Glomerular visceral epithelial cell (primary cell): Measurements from ENCODE around the gene MAGEH1.
"Not testable (repeated sequence)": the region's sequence is repeated elsewhere in the genome, so short reads cannot be mapped to it uniquely, and the experiment has no call there.

Experiments
- DNase-seq: peaks from one replicate; pipeline ENCODE4 v3.0.0-alpha.2; 2016; ENCODE audit errors: extremely low spot score

The MAGEH1 gene

GRCh38 chrX:55451990-55452832 lies at the start of gene MAGEH1:
MAGEH1 (plus strand) TSS chrX:55452127; CDS start chrX:55452375, 248 bp downstream.
- DNase-seq = peak; percentile 70

- not testable (repeated sequence) for DNase-seq
Measured at GRCh38 chrX:55427079-55427478, 24.8 kb upstream of the MAGEH1 start.

- DNase-seq = not testable (repeated sequence)
Measured at GRCh38 chrX:55443468-55443867, 8.5 kb upstream of the MAGEH1 start.

- no peak for DNase-seq
Measured at GRCh38 chrX:55450259-55450658, 1.7 kb upstream of the MAGEH1 start.

- DNase-seq = no peak
Measured at GRCh38 chrX:55451141-55451540, 786 bp upstream of the MAGEH1 start.

- DNase-seq = no peak
Measured at GRCh38 chrX:55451626-55451989, 319 bp upstream of the MAGEH1 start.

- no peak for DNase-seq
Measured at GRCh38 chrX:55452833-55453124, 852 bp downstream of the MAGEH1 start.

GRCh38 chrX:55455708-55456107 lies 3.8 kb downstream of the MAGEH1 start:
- not testable (repeated sequence) for DNase-seq

GRCh38 chrX:55459426-55459825 lies 7.5 kb downstream of the MAGEH1 start:
- not testable (repeated sequence) for DNase-seq

- not testable (repeated sequence) for DNase-seq
Measured at GRCh38 chrX:55459926-55460325, 8.0 kb downstream of the MAGEH1 start.

- not testable (repeated sequence) for DNase-seq
Measured at GRCh38 chrX:55464050-55464449, 12.1 kb downstream of the MAGEH1 start.

- not testable (repeated sequence) for DNase-seq
Measured at GRCh38 chrX:55465108-55465507, 13.2 kb downstream of the MAGEH1 start.

- not testable (repeated sequence) for DNase-seq
Measured at GRCh38 chrX:55465791-55466190, 13.9 kb downstream of the MAGEH1 start.

- not testable (repeated sequence) for DNase-seq
Measured at GRCh38 chrX:55479956-55480355, 28.0 kb downstream of the MAGEH1 start.

GRCh38 chrX:55480390-55481062 lies 28.6 kb downstream of the MAGEH1 start:
- no peak for DNase-seq

- DNase-seq = no peak
Measured at GRCh38 chrX:55484948-55485347, 33.0 kb downstream of the MAGEH1 start.

GRCh38 chrX:55486736-55487135 lies 34.8 kb downstream of the MAGEH1 start:
- peak; percentile 3 for DNase-seq

- DNase-seq = no peak
Measured at GRCh38 chrX:55487143-55487542, 35.2 kb downstream of the MAGEH1 start.

GRCh38 chrX:55488006-55488592 lies 36.2 kb downstream of the MAGEH1 start:
- no peak for DNase-seq

GRCh38 chrX:55488593-55489313 lies 36.8 kb downstream of the MAGEH1 start:
- DNase-seq = peak; percentile 36

GRCh38 chrX:55489314-55490009 lies 37.5 kb downstream of the MAGEH1 start, which contains the start of gene USP51:
USP51 (minus strand) TSS chrX:55489848; CDS start chrX:55488939, 909 bp downstream.
- DNase-seq = peak; percentile 1
